NT2/D1 (cell line): ENCODE results near the gene SUV39H2.

Experiments
- SUZ12 ChIP-seq: IDR thresholded peaks from 2 replicates; pipeline ENCODE4 v1.6.1; 2011; ENCODE audit not compliant: insufficient read length, insufficient read depth; ENCODE audit errors: extremely low read depth
- YY1 ChIP-seq: IDR thresholded peaks from 2 replicates; pipeline ENCODE4 v1.6.1; 2011; ENCODE audit not compliant: insufficient read length, insufficient read depth
- ZNF274 ChIP-seq: IDR thresholded peaks from 2 replicates; pipeline ENCODE4 v1.6.1; 2011; ENCODE audit warnings: mild to moderate bottlenecking, low read depth, low read length

DNA sequence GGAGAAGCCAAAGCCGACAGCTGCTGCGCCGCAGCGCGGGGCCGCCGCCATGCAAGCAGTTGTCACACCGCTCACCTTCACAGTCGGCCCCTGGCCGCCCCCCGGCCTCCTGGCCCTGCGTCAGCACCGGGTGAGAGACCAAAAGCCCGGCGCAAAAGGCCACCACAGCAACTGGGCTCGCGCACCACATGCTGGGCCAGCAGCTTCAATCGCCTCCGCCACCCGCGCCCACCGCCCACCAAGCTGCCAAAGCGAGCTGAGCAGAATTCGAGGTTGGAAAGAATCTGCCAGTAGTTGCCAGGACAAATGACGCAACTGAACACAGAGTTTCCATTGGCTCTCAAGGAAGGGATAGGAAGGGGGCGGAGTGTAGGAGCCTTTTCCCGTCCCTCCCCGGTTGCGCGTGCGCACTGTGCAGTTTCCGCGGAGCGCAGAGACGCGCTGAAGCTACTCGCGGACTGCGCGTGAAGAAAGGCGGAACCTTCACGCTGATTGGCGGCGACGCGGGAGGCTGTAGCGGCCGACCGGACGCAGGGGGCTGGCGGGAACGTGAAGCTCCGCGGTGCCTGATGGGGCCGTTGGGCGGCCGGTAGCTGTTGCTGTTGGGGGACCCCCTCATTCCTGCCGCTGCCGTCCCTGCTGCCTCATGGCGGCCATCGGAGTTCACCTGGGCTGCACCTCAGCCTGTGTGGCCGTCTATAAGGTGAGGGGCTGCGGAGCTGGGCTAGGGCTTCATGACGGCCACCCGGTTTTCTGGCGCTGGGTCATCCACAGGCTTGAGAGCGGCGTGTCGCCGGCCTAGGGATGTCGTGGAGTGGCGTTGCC, 40.7 kb upstream of the SUV39H2 start, which contains the start of the genes CDNF, HSPA14 and MSANTD7:
- peak; percentile 19 for TF ChIP-seq YY1
- no peak for TF ChIP-seq SUZ12
- no peak for TF ChIP-seq ZNF274
